Coronary artery (tissue), 2 donors: ENCODE measurements around the gene ADM.

ENCODE experiments used
- DNase-seq: peaks from one replicate; pipeline ENCODE4 v3.0.0-alpha.2; 2017; ENCODE audit warnings: low spot score
- H3K27ac ChIP-seq, 2 donors: fragments of 200-600 bp; sonication (generic); one replicate each; pipeline ENCODE4 v1.5.1; 2016 to 2019
- H3K4me3 ChIP-seq: fragments of 200-600 bp; sonication (generic); 2 replicates; pipeline ENCODE4 v1.5.1; 2016; ENCODE audit warnings: mild to moderate bottlenecking, moderate library complexity
- TF ChIP-seq, protein P1 (sequence below): fragments of 200-600 bp; sonication (generic); IDR thresholded peaks from one replicate; pipeline ENCODE4 v1.5.1; 2019; ENCODE audit warnings: antibody characterized with exemption

The ADM gene

DNA sequence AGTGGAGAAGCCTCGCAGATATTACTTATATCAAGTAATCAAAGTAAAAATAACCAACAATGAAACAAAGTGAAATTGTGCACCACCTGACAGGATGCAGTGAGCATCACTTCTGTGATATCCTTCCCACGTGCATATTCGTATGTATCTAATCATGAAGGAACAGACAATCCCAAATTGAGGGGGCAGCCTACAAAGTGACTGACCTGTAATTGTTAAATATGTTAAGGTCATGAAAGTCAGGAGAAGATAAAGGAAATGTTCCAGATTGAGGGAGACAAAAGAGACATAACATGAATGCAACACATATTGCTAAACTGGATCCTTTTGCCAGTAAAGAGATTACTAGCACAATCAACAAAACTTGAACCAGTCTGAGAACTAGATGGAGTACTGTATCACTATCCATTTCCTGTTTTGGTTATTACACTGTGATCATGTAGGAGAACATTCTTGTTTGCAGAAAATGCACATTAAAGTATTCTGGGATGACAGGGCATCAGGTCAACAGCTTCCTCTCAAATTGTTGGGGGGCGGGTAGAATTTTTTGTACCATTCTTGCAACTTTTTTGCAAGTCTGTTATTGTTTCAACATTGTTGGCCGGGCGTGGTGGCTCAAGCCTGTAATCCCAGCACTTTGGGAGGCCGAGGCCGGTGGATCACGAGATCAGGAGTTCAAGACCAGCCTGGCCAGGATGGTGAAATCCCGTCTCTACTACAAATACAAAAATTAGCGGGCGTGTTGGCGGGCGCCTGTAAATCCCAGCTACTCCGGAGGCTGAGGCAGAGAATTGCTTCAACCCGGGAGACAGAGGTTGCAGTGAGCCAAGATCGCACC is 12.9 kb upstream of the ADM start:
- TF ChIP-seq, protein P1, sequence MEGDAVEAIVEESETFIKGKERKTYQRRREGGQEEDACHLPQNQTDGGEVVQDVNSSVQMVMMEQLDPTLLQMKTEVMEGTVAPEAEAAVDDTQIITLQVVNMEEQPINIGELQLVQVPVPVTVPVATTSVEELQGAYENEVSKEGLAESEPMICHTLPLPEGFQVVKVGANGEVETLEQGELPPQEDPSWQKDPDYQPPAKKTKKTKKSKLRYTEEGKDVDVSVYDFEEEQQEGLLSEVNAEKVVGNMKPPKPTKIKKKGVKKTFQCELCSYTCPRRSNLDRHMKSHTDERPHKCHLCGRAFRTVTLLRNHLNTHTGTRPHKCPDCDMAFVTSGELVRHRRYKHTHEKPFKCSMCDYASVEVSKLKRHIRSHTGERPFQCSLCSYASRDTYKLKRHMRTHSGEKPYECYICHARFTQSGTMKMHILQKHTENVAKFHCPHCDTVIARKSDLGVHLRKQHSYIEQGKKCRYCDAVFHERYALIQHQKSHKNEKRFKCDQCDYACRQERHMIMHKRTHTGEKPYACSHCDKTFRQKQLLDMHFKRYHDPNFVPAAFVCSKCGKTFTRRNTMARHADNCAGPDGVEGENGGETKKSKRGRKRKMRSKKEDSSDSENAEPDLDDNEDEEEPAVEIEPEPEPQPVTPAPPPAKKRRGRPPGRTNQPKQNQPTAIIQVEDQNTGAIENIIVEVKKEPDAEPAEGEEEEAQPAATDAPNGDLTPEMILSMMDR, result no peak
- DNase-seq, result no peak
- Histone ChIP-seq H3K27ac (peak overlapping the region in 1 of 2 donors; percentile 33), H3K4me3 (no peak overlapping the region)

DNA sequence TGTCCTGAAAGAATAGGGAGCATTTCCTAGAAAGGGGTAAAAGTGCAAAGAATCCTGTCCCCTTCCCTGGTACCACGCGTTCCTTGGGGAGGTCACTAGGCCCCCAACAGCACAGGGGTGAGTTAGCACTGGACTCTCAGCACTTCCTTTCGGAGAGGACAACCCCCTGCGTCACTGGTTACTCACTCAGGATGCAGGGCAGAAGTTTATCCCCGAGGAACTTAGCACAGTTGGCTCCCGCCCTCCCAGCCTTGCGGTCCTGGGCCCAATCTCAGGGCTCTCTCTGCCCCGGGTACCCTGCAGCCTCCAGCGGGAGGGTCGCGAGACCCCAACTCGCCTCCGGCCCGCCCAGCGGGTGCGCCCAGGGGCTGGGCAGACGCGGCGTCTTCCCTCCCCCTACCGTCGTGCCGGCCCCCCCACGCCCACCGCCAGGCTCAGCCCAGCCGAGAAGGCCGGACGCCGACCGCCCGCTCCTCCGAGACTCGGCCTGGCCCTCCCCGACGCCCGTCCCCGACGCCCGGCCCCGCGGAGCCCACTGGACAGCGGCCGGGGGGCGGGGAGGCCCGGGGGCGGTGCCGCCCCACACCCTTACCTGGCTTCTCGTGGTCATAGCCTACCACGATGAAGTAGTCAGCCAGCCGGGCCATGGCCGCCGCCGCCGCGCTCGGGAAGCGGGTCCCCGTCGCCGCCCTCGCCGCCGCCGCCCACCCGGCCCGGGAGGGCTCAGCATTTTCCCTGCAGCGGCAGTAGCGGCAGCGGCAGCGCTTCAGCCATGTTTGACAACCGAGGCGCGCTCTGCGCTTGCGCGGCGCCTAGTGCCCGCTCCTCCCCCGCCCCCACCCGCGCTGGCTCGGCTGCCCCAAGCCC is 11.2 kb upstream of the ADM start, which contains the start of gene SBF2:
Gene SBF2, minus strand, starts transcription at position 797 of the 867 bp plus-strand sequence. Its CDS starts 150 bp downstream, at position 647.
- DNase-seq, result peak; percentile 90
- Histone ChIP-seq H3K27ac (peak within 1 kb of the TSS; percentile 96 to 97), H3K4me3 (peak within 1 kb of the TSS; percentile 93)
- TF ChIP-seq, protein P1, result no peak

DNA sequence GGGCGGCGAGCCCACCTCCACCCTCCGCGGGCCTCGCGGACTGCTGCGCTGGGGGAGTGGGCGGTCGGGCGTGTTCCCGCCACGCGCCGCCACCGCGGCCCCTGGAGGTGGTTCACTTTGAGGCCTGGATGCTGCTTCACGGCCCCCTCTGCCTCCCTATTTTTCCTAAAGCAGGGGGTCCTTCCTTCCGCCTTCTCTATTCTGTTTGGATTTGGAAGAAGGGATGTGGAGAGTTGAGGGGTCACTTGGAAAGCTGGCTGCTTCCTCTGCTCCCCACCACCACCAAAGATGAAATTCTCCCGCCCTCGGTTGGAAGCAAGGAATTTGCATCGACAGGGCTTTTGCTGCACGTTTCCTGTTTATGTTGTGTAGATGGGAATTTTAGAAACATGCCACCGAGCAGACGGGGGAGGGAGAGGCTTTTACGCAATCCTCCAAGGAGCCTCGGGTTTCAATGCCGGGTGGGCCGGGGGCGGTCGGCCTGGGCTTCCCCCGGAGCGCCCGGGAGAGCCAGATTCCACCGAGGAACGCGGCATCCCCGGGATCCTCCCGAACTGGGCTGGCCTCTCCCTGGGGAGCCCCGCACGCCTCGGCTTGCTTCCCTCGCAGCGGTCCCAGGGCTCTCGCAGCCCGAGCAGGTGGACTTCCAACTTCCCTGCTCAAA is 10.5 kb upstream of the ADM start:
- no peak for DNase-seq
- H3K4me3 ChIP-seq, result peak overlapping the region; percentile 93
- peak overlapping the region; percentile 96 to 97 for H3K27ac ChIP-seq
- TF ChIP-seq, protein P1, result no peak

DNA sequence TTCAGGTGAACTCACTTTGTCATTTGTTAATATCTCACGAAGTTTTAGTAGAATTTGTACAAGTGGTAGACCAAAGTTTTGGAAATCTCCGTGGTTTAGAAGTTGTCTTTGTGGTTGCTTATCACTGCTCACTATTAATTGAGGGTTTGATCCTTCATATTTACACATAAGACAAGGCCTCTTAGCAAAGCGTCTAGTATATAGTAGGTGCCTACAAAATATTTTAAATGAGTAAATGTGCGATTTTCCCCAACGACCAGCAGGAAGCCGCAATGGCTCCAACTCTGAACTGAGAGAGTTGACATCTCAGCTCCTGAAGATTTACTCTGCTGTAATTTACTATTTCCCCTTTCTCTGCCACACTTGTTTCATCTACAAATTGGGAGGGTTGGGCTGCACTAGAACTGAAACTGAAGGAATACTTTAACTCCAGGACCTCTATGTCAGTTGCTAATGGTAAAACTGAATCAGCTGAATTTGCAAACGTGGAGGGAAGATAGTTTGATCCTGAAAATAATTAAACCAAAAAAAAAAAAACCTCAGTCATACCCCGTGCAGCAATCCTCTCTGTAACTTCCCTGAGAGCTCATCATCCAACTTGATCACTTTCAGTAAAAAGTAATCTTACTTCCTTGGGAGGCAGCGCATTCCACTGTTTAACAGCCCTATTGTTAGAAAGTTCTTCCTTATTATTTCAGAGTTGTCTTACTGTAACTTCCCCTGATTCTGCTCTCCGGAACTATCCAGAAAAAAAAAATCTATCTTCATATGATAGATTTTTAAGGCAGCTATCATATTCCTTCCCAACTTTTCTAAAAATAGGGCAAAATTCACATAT is 9.6 kb upstream of the ADM start:
- DNase-seq, result no peak
- TF ChIP-seq, protein P1, result no peak
- Histone ChIP-seq H3K27ac (peak overlapping the region in 1 of 2 donors; percentile 96), H3K4me3 (peak overlapping the region; percentile 93)

DNA sequence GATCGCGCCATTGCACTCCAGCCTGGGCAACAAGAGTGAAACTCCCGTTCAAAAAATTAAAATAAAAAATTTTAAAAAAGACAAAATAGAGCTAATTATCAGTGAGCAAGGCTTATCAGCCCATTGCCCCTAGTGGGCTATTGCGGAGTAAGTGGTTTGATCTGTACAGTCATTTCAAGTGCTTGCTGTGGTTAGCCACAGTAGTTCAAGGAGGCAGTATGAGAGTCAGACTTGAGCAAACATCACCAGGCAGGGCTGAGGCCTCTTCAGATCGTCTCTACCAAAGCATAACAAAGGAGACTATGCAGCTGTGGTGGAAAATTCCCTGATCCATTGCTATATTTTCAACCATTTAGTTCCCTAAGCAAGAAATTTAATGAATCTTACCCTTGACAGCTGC is 6.5 kb upstream of the ADM start:
- no peak for DNase-seq

More for the DNA sequence above, 6.5 kb upstream of the ADM start:
- TF ChIP-seq, protein P1, result no peak
- Histone ChIP-seq H3K27ac (no peak overlapping the region), H3K4me3 (no peak overlapping the region)
